CD14-positive monocyte (primary cell): Measurements from ENCODE around the gene CTDSPL. TPM values are rescaled to one million over a fixed set of nuclear protein-coding genes. Genes with fewer than 3 reads are reported as not detected.

Experiments used
- DNase-seq, 3 donors: peaks; one replicate each; pipeline ENCODE4 v3.0.0-alpha.2; 2011 to 2022
- H2AFZ ChIP-seq: 2 replicates; pipeline ENCODE4 v1.6.0; 2012; ENCODE audit warnings: mild to moderate bottlenecking, low read depth, low read length, inconsistent platforms; ENCODE audit not compliant: insufficient read depth, poor library complexity, severe bottlenecking
- H3K27ac ChIP-seq, 2 donors: 1 replicate in 1 of 2; 2 replicates in 1 of 2; pipeline ENCODE4 v1.5.1; 2012 to 2013; ENCODE audit warnings: low read length in 2 of 2, control low read depth in 1 of 2, inconsistent platforms in 1 of 2, low read depth in 1 of 2, mild to moderate bottlenecking in 1 of 2
- H3K27me3 ChIP-seq, 2 donors: one replicate each; pipeline versions ENCODE4 v1.6.0 to v1.6.1; 2011 to 2013; ENCODE audit warnings: low read length in 2 of 2; ENCODE audit not compliant: control insufficient read depth in 2 of 2, insufficient read depth in 2 of 2
- H3K36me3 ChIP-seq, 2 donors: replicated peaks in 1 of 2; 1 replicate in 1 of 2; 2 replicates in 1 of 2; pipeline versions ENCODE4 v1.5.1 to v1.6.1; 2012 to 2013; ENCODE audit warnings: low read length in 2 of 2, control low read depth in 1 of 2, inconsistent platforms in 1 of 2, mild to moderate bottlenecking in 1 of 2; ENCODE audit not compliant: insufficient read depth in 2 of 2, control insufficient read depth in 1 of 2
- H3K4me1 ChIP-seq, 2 donors: 1 replicate in 1 of 2; 2 replicates in 1 of 2; pipeline versions ENCODE4 v1.5.1 to v1.6.1; 2012 to 2013; ENCODE audit warnings: low read length in 2 of 2, control low read depth in 1 of 2, inconsistent platforms in 1 of 2, mild to moderate bottlenecking in 1 of 2, moderate library complexity in 1 of 2; ENCODE audit not compliant: insufficient read depth in 2 of 2, control insufficient read depth in 1 of 2
- H3K4me2 ChIP-seq: replicated peaks from 2 replicates; pipeline ENCODE3; 2012; ENCODE audit warnings: low read length, moderate library complexity, mild to moderate bottlenecking; ENCODE audit not compliant: poor library complexity, severe bottlenecking; ENCODE audit errors: extremely low read depth
- H3K4me3 ChIP-seq, 3 experiments: fragments of 200-600 bp in 1 of 3; sonication (generic) in 1 of 3; replicated peaks in 1 of 3; 1 replicate in 2 of 3; 2 replicates in 1 of 3; pipeline ENCODE4 v1.5.1; 2011 to 2013; ENCODE audit warnings: low read length in 3 of 3, mild to moderate bottlenecking in 3 of 3, control low read depth in 2 of 3, low read depth in 2 of 3, inconsistent platforms in 1 of 3, moderate library complexity in 1 of 3
- H3K79me2 ChIP-seq: 2 replicates; pipeline ENCODE4 v1.6.0; 2012; ENCODE audit warnings: mild to moderate bottlenecking, control low read depth, inconsistent platforms, low read length, moderate library complexity; ENCODE audit not compliant: insufficient read depth
- H3K9ac ChIP-seq: 2 replicates; pipeline ENCODE4 v1.6.0; 2017; ENCODE audit warnings: low read length, mild to moderate bottlenecking; ENCODE audit not compliant: insufficient read depth, poor library complexity, severe bottlenecking
- H3K9me3 ChIP-seq, 2 donors: replicated peaks in 1 of 2; 1 replicate in 1 of 2; 2 replicates in 1 of 2; pipeline versions ENCODE4 v1.5.1 to v1.6.1; 2012 to 2013; ENCODE audit warnings: low read length in 2 of 2, control low read depth in 1 of 2; ENCODE audit not compliant: control insufficient read depth in 1 of 2, insufficient read depth in 1 of 2
- H4K20me1 ChIP-seq: 2 replicates; pipeline ENCODE4 v1.6.0; 2012; ENCODE audit warnings: mild to moderate bottlenecking, low read length, control low read depth, moderate library complexity; ENCODE audit not compliant: insufficient read depth
- H3K27ac Mint-ChIP-seq, 7 donors: one replicate each; pipeline ENCODE4 v1.8.0; 2020; ENCODE audit warnings: mild to moderate bottlenecking in 7 of 7, mixed read lengths in 7 of 7, moderate library complexity in 6 of 7, inconsistent platforms in 2 of 7
- H3K27me3 Mint-ChIP-seq, 3 donors: one replicate each; pipeline ENCODE4 v1.8.0; 2021 to 2022; ENCODE audit warnings: low read depth in 3 of 3, mild to moderate bottlenecking in 3 of 3, mixed read lengths in 3 of 3, moderate library complexity in 3 of 3, inconsistent platforms in 1 of 3
- H3K36me3 Mint-ChIP-seq, 2 donors: one replicate each; pipeline ENCODE4 v1.8.0; 2020; ENCODE audit warnings: mixed read lengths in 2 of 2, inconsistent platforms in 1 of 2, mild to moderate bottlenecking in 1 of 2
- H3K4me1 Mint-ChIP-seq: one replicate; pipeline ENCODE4 v1.8.0; 2020; ENCODE audit warnings: mild to moderate bottlenecking, mixed read lengths
- H3K4me3 Mint-ChIP-seq, 2 donors: one replicate each; pipeline ENCODE4 v1.8.0; 2020; ENCODE audit warnings: mild to moderate bottlenecking in 2 of 2, mixed read lengths in 2 of 2, moderate library complexity in 1 of 2
- H3K9me3 Mint-ChIP-seq, 7 donors: one replicate each; pipeline ENCODE4 v1.8.0; 2020 to 2022; ENCODE audit warnings: mixed read lengths in 7 of 7, mild to moderate bottlenecking in 6 of 7, moderate library complexity in 6 of 7, inconsistent platforms in 2 of 7
- WGBS: methylation state at CpG from one replicate; pipeline ENCODE4 v1.1.5; 2013; ENCODE audit warnings: missing lambda C conversion rate; ENCODE audit not compliant: insufficient coverage; 5-methylcytosine and 5-hydroxymethylcytosine counted together
- intact Hi-C, 2 donors: fragments of 100-400 bp; cut with micrococcal nuclease; formaldehyde crosslinking; loops; one replicate each; pipeline versions ENCODE4 v1.15.0 to v1.15.1; 2023
- polyA plus RNA-seq, 3 donors: library from polyadenylated mRNA; depleted of rRNA in 1 of 3; unstranded in 2 of 3; stranded (reverse) in 1 of 3; fragments of 300-500 nt in 2 of 3; fragments of >200 nt in 1 of 3; fragmentation: Illumina TruSeq in 2 of 3; gene quantifications; 1 replicate in 2 of 3; 2 replicates in 1 of 3; pipeline ENCODE4 v1.2.3, GENCODE V29; 2012 to 2021
- TF ChIP-seq, protein P1 (sequence below): fragments of 200-600 bp; IDR thresholded peaks from one replicate; pipeline ENCODE4 v1.8.0; 2022; ENCODE audit warnings: antibody characterized with exemption, mild to moderate bottlenecking

Gene CTDSPL
- polyA plus RNA-seq, 3 donors, result 0.15 to 0.69 (median 0.33) TPM

DNA sequence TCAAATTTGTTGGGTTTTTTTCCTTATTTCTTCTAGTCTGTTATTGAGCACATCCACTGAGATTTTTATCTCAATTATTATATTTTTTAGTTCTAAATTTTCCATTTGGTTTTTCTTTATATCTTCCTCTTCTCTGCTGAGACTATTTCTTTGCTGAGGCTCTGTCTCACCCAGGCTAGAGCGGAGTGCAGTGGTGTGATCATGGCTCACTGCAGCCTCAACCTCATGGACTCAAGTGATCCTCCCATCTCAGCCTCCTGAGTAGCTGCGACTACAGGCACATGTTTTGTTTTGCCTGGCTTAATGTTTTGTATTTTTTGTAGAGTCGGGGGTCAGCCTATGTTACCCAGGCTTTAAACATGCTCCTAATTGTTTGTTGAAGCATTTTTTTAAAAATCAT lies 10.2 kb downstream of the CTDSPL start:
- Histone ChIP-seq H4K20me1 (no peaks in the 10 kb centered on the region), H3K36me3 (no peaks in the 10 kb centered on the region), H3K79me2 (peaks cover 5% of the 10 kb centered on the region), H2AFZ (no peak overlapping the region), H3K9ac (no peak overlapping the region), H3K4me2 (no peak overlapping the region), H3K9me3 (peaks cover 10 to 15% of the 10 kb centered on the region in 2 donors), H3K27ac (no peak overlapping the region), H3K4me1 (no peaks in the 10 kb centered on the region), H3K4me3 (no peak overlapping the region), H3K27me3 (no peaks in the 10 kb centered on the region)
- H3K27ac Mint-ChIP-seq, result no peak overlapping the region
- 100% methylated on average over 1 of the region's 3 CpGs for WGBS
- H3K36me3 Mint-ChIP-seq, result no peaks in the 10 kb centered on the region
- H3K27me3 Mint-ChIP-seq, result no peaks in the 10 kb centered on the region
- TF ChIP-seq, protein P1, sequence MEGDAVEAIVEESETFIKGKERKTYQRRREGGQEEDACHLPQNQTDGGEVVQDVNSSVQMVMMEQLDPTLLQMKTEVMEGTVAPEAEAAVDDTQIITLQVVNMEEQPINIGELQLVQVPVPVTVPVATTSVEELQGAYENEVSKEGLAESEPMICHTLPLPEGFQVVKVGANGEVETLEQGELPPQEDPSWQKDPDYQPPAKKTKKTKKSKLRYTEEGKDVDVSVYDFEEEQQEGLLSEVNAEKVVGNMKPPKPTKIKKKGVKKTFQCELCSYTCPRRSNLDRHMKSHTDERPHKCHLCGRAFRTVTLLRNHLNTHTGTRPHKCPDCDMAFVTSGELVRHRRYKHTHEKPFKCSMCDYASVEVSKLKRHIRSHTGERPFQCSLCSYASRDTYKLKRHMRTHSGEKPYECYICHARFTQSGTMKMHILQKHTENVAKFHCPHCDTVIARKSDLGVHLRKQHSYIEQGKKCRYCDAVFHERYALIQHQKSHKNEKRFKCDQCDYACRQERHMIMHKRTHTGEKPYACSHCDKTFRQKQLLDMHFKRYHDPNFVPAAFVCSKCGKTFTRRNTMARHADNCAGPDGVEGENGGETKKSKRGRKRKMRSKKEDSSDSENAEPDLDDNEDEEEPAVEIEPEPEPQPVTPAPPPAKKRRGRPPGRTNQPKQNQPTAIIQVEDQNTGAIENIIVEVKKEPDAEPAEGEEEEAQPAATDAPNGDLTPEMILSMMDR, result no peak
- no peaks in the 10 kb centered on the region for H3K4me1 Mint-ChIP-seq
- intact Hi-C loops, result no loop called here
- no peak overlapping the region for H3K4me3 Mint-ChIP-seq
- no peak for DNase-seq
- peaks cover 14 to 31% (median 25%) of the 10 kb centered on the region in 7 donors for H3K9me3 Mint-ChIP-seq

DNA sequence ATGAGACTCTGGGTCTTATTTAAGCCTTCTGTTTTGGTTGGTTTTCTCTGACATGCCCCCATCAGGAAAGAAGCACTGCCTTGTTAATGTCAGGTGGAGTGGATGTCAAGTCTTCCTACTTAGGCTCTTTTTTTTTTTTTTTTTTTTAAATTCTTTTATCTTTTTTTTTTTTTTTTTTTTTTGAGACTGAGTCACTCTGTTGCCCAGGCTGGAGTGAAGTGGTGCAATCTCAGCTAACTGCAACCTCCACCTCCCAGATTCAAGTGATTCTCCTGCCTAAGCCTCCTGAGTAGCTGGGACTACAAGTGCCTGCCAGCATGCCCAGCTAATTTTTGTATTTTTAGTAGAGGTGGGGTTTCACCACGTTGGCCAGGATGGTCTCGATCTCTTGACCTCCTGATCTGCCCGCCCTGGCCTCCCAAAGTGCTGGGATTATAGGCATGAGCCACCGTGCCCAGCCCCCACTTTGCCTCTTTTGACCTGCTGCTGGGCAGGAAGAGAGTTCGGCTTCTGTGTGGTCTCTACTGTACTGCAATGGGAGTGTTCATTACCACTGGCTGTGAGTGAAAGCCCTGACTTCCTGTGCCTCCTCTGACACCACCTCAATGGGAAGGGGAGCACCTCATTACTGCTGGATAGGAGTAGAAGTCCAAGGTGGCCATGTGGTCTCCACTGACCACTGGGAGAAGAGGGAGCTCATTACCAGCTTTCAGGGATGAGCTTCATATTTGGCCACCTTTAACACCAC lies 10.9 kb downstream of the CTDSPL start:
- intact Hi-C loops, result no loop called here
- Mint-ChIP-seq H3K4me1 (peaks cover 3% of the 10 kb centered on the region), H3K9me3 (peaks cover 14 to 33% (median 25%) of the 10 kb centered on the region in 7 donors), H3K36me3 (peaks cover 0 to 2% of the 10 kb centered on the region in 2 donors), H3K27me3 (no peaks in the 10 kb centered on the region), H3K27ac (no peak overlapping the region), H3K4me3 (no peak overlapping the region)
- no peaks in the 10 kb centered on the region for H3K4me1 ChIP-seq
- H3K9me3 ChIP-seq, result peaks cover 10 to 15% of the 10 kb centered on the region in 2 donors
- no peak for DNase-seq
- peaks cover 5% of the 10 kb centered on the region for H3K79me2 ChIP-seq
- H3K27me3 ChIP-seq, result no peaks in the 10 kb centered on the region
- H2AFZ ChIP-seq, result no peak overlapping the region
- H3K9ac ChIP-seq, result no peak overlapping the region
- H3K4me2 ChIP-seq, result no peak overlapping the region
- no peak overlapping the region for H3K4me3 ChIP-seq
- no peaks in the 10 kb centered on the region for H3K36me3 ChIP-seq
- 97% methylated on average over 5 of the region's 5 CpGs for WGBS
- TF ChIP-seq, protein P1, result no peak
- no peaks in the 10 kb centered on the region for H4K20me1 ChIP-seq
- no peak overlapping the region for H3K27ac ChIP-seq
